Nephron progenitor cell (in vitro differentiated cells): Measurements from ENCODE around the gene IQCE.
A peak's percentile ranks its signal among the peaks of the same experiment; 100 is the strongest.

Experiments
- DNase-seq: peaks from one replicate; pipeline ENCODE4 v3.0.0; 2021
- H3K27ac Mint-ChIP-seq: 2 replicates; pipeline ENCODE4 v1.8.0; 2021; ENCODE audit warnings: mild to moderate bottlenecking, moderate library complexity, mixed read lengths
- H3K27me3 Mint-ChIP-seq: 2 replicates; pipeline ENCODE4 v1.8.0; 2021; ENCODE audit warnings: mild to moderate bottlenecking, low read depth, mixed read lengths; ENCODE audit not compliant: poor library complexity
- H3K36me3 Mint-ChIP-seq: 2 replicates; pipeline ENCODE4 v1.8.0; 2021; ENCODE audit warnings: low read depth, mixed read lengths
- H3K4me1 Mint-ChIP-seq: 2 replicates; pipeline ENCODE4 v1.8.0; 2021; ENCODE audit warnings: mixed read lengths
- H3K4me3 Mint-ChIP-seq: 2 replicates; pipeline ENCODE4 v1.8.0; 2021; ENCODE audit warnings: mild to moderate bottlenecking, moderate library complexity, mixed read lengths
- H3K9me3 Mint-ChIP-seq: 2 replicates; pipeline ENCODE4 v1.8.0; 2021; ENCODE audit warnings: mild to moderate bottlenecking, moderate library complexity, mixed read lengths
- CTCF ChIP-seq: fragments of 200-600 bp; sonication (generic); IDR thresholded peaks from 2 replicates; pipeline ENCODE4 v1.5.0; 2021; ENCODE audit warnings: antibody characterized with exemption

The IQCE gene

GRCh38 chr7:2520131-2520760 is 38.5 kb upstream of the IQCE start:
- Mint-ChIP-seq H3K36me3 (no peaks in the 10 kb centered on the region), H3K27me3 (peaks cover 17% of the 10 kb centered on the region), H3K27ac (no peak overlapping the region), H3K9me3 (no peaks in the 10 kb centered on the region), H3K4me3 (peak overlapping the region; percentile 85), H3K4me1 (peaks cover 50% of the 10 kb centered on the region)
- no peak for TF ChIP-seq CTCF
- no peak for DNase-seq

- no peaks in the 10 kb centered on the region for H3K9me3 Mint-ChIP-seq
- H3K4me1 Mint-ChIP-seq = peaks cover 53% of the 10 kb centered on the region
- peaks cover 17% of the 10 kb centered on the region for H3K27me3 Mint-ChIP-seq
- no peak for DNase-seq
- TF ChIP-seq CTCF = no peak
- H3K27ac Mint-ChIP-seq = no peak overlapping the region
- H3K4me3 Mint-ChIP-seq = peak overlapping the region; percentile 85
- no peaks in the 10 kb centered on the region for H3K36me3 Mint-ChIP-seq
Observed at GRCh38 chr7:2520761-2521290, 38.0 kb upstream of the IQCE start.

- H3K27me3 Mint-ChIP-seq = peaks cover 14% of the 10 kb centered on the region
- H3K36me3 Mint-ChIP-seq = no peaks in the 10 kb centered on the region
- H3K4me1 Mint-ChIP-seq = peaks cover 52% of the 10 kb centered on the region
- no peak for TF ChIP-seq CTCF
- no peaks in the 10 kb centered on the region for H3K9me3 Mint-ChIP-seq
- peak overlapping the region; percentile 76 for H3K4me3 Mint-ChIP-seq
- no peak for DNase-seq
- no peak overlapping the region for H3K27ac Mint-ChIP-seq
Observed at GRCh38 chr7:2521341-2521745, 37.4 kb upstream of the IQCE start.

- no peak overlapping the region for H3K27ac Mint-ChIP-seq
- H3K36me3 Mint-ChIP-seq = no peaks in the 10 kb centered on the region
- TF ChIP-seq CTCF = no peak
- H3K4me1 Mint-ChIP-seq = peaks cover 48% of the 10 kb centered on the region
- H3K4me3 Mint-ChIP-seq = peak overlapping the region; percentile 76
- peaks cover 12% of the 10 kb centered on the region for H3K27me3 Mint-ChIP-seq
- no peaks in the 10 kb centered on the region for H3K9me3 Mint-ChIP-seq
- no peak for DNase-seq
Observed at GRCh38 chr7:2521952-2522591, 36.7 kb upstream of the IQCE start.

GRCh38 chr7:2522780-2523433 is 35.9 kb upstream of the IQCE start:
- H3K27me3 Mint-ChIP-seq = peaks cover 8% of the 10 kb centered on the region
- H3K9me3 Mint-ChIP-seq = no peaks in the 10 kb centered on the region
- no peak overlapping the region for H3K27ac Mint-ChIP-seq
- peak overlapping the region; percentile 71 for H3K4me3 Mint-ChIP-seq
- TF ChIP-seq CTCF = no peak
- no peaks in the 10 kb centered on the region for H3K36me3 Mint-ChIP-seq
- DNase-seq = no peak
- H3K4me1 Mint-ChIP-seq = peaks cover 44% of the 10 kb centered on the region
